NCI-H1436 (cell line): ENCODE measurements around the gene TRMO.
A peak's percentile ranks its signal among the peaks of the same experiment; 100 is the strongest.

Experiments
- DNase-seq: peaks from one replicate; lab custom pipeline; 2025; lab: John Stamatoyannopoulos, UW

The TRMO gene

DNA sequence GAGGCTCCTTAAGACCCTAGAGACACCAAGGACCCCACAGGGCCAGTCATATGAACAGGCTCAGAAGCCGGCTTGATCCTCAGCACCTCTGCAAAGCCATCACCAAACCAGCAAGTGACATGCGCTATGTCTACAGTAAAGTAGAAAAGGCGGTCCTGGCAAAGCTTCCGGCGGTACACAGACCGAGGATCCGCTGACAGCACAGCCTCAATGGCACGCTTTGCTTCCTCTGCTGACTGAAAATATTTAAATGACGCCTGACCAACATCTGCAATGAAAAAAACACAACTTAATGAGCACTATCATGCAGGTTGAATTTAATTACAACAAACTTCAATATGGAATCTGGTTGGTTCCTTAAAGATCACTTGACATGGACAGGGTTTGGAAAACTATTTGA lies 17.6 kb downstream of the TRMO start:
- no peak for DNase-seq

DNA sequence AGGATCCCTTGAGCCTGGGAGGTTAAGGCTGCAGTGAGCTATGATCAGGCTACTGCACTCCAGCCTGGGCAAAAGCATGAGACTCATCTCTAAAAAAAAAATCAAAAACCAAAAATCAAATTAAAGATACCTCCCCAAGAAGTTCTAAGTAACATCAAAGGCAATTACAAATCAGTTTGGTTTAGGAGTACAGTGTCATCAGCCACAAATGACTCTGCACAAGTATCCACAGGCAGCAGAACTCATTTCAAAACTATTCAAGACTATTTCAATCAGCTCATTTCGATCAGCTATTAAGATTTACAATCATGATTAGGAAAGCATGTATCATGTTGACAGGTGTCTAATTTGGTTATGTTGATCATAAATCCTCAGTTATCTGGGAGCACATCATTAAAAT lies 19.1 kb downstream of the TRMO start:
- DNase-seq, result no peak

DNA sequence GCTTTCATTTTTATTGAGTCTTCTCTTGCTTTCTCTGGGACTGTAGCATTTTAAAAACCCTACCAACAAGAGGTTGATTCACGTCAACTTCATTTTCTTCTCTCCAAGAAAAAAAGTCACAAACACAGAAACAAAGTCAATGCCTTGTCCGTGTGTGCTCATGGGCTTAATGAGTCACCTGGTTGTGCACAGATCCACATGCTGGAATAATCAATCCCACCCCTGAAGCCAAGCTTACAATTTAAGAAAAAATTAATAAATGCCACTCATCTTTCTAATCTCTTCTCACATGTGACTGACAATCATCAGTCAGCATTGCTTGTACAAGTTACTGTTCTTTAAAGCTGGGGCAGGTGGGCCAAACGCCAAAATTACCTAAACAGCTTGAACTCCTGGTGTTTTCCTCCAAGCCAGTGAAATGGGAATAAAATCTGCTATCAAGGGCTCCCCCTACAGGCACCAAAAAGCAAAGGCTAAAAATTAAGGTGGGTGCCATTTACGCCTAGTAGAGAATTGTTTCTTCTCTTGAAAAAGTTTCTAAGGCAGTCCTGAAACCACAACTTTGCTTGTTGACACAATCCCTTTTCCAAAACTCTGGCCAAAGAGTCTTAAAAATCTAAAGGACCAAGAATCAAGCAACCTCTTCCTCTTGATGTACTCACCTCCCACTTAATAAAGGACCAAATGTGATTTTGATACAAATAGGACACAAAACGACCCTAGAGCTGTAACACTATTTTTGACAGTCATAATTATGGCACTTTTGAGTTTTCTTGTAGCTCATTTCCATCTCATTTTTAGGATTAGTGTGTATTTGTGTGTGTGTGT lies 21.3 kb downstream of the TRMO start:
- peak; percentile 16 for DNase-seq

DNA sequence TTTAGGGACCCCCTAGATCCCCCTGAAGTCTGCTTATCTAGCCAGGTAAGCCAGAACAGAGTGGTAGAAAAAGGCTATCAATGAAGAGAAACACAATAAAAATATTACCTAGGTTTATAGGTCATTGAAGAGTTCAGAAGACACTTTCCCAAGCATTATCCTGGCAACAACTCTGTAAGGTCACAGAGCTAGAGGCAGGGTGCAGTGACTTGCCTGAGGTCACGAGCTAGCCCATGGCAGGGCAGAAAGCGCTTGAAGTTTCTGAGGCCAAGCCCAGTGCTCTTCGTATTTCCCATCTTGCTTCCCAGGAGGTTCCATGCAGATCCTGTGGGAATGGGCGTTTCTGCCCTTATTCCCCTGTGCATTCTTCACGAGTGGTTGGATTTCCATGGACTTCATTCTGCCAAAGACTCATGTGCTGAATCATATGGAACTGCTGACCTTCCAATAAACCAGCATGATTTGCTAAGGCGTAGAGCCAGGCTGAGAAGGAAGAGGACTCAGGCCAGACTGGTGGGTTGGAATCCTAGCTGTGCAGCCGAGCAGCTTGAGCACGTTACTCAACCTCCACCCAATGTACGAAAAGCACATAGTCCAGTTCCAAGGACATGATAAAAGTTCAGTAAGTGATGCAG lies 22.1 kb downstream of the TRMO start:
- no peak for DNase-seq

DNA sequence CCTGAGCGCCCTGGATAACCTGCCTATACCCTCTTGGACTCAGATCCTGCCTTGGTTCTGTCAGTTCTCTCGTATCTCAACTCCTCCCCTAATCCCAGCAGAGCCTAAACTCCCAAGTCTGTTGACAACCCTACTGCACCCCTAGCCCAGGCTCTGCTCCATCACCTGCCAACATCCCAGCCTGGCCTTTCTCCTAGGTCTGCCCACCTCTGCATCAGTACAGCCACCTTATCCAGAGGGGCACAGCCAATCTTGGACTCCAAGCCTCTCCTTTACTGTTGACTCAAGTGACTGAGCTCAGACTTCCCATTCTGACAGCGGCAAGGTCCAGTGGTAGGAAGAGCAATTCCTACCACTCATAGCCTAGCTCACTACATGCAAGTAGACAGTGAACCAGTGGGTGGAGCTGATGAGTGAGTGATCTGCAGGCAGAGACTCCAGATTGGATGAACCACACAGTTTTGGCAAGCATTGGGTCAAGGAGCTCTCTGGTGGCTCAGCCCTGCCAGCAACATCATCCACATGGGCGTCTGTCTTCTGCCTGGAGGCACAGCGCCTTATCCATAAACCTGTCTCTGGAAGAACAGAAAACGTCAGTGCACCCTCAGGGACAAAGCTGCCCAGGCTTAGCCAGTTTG lies 26.5 kb downstream of the TRMO start:
- no peak for DNase-seq

DNA sequence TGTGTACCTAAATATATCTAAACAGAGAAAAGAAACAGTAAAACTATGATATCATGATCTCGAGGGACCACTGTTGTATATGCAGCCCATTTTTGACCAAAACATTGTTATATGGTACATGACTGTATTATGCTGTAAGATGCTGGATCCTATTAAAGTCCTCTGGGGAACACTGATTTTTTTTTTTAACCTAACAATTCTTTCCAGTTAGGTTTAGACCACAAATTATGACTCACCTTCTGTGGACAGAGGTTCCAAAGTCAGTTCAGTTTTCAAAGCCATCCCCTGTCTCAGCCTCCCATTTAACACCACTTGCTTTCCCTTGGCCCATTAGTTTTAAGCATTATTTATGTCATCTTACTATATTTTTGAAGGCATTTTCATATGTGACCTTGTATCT lies 27.1 kb downstream of the TRMO start:
- DNase-seq, result no peak

DNA sequence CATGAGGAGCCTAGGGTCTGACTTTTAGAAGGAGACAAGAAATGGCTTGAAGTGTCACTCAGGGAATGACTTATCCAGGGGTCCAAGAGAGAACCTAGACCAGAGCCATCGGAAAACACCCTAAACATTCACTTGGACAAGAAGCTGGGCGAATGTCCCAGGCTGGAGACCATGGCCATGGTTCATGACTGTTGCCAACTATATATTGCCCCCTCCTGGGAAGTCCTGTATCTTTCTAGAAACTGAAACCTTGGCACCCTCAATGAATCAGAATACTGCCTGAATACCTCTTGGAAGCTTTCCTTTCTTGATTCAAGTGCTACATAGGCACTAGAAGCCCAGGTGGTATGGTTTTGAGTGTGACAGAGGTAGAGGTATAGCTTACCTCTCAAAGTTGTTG lies 29.9 kb downstream of the TRMO start:
- DNase-seq, result no peak

DNA sequence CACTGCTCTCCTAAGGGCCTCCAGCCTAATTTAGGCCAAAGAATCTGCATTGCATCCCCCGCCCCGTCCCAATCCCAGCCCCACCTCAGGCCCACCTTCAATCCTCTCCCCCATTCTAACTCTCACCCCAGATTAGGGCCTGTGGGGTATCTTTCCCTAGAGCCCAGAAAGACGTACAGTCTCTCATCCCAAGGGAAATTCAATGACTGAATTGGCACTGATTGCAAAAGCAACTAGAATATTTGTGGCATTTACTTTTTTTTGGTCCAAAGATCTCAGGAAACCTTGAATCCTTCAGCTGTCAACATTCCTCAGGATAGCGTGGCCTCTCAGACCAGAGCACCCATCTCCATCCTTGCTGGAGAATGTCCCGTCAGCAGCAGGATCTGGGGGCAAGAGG lies 30.6 kb downstream of the TRMO start:
- DNase-seq, result no peak

DNA sequence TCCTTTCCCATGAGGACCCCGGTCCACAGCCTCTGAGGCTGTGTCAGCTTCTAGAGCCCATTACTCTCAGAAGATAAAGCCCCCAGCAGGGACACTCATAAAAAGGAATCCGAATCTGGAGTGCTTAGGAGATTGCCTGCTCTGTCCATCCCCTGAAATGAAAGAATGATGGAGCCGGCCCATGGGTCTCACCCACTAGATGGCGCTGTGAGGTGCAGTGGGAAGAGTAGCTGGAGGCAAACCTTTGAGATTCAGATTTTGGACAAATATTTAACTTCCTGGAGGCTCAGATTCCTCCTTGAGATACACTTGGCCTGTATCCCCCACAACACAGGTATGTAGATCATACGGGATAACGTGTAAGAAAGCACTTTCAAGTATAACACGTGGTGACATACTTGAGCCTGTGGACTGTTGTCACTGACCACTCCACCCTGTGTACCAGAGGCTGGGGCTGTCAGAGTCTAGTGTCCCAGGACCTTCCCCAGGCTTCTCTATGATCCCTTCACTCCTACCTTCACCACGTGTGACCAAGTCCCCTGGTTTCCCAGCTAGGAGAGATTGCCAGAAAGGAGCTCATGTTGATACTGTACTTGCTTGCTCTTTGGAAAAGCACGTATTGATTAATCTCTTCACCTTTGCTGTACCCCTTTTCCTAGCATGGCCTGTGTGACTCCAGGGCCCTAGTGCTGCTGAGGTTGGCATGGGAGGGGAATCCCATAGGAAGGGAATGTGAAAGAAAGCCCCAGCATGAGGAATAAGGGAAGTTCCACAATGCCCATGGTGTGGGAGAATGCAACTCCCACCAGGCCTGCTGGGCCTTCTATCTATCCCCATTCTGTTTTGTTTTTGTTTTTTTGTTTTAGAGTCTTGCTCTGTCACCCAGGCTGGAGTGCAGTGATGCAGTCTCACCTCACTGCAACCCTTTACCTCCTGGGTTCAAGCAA lies 32.1 kb downstream of the TRMO start:
- DNase-seq, result no peak

DNA sequence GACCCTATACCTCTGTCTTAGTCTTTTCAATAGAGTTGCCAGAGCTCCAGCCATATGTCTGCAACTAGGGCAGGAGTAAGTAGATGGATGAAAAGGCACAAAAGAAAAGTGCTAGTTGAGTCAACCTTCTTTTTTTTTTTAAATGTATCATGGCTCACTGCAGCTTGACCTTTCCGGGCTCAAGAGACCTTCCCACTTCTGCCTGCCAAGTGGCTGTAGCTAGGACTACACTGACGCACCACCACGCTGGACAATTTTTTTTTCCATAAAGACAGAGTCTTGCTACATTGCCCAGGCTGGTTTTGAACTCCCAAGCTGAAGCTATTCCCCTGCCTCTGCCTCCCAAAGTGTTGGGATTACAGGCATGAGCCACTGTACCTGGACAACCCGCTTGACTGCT lies 42.0 kb downstream of the TRMO start:
- no peak for DNase-seq

DNA sequence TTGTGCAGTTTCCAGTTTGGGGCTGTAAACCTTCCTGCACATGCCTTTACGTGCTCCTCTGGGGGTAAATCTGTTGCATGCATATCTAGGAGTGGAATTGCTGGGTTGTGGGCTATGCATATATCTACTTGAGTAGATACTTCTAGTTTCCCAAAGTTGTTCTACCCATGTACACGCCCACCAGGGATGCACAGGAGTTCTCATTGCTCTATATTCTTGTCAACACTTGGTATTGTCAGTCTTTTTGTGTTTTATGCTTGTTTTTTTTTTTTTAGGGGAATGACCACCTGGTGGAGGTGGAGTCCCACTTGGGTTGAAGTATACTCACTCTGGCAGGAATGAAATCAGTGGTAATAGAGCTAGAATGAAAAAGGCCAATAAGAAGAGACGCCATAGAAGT lies 46.2 kb downstream of the TRMO start:
- DNase-seq, result no peak

DNA sequence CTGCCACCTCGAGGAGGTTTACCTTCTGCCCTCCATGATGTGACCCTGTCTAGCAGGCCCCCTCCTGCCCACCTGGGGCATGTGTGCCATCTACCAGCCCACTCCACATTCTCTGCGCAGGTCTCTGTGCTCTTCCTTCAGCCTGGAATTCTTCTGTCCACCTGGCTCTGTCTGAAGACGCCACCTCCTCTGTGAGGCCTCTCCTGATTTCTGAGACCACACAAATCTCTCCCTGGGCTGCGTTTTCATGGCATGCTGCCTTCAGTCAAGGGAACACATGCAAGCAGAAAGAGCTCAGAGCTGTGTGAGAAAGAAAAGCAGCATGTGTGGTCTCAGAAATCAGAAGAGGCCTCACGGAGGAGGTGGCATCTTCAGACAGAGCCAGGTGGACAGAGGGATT lies 47.2 kb downstream of the TRMO start:
- DNase-seq, result no peak

DNA sequence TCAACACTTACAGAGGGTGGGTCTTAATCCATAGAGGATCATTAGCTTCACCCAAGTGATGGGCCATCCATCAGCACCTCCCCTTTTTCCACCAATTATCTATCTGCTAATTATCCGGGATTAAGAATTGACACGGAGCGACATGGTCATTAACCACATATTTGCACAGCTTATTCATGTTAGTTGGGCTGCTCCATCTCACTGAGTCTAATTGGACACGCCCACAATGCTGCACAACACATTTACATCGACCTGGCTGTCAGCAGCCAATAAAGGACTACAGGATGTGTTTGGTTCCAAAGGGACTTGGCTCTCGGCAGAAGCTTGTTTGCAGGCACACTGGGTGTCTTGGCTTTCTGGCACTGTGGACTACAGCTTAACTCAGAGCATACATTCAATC lies 47.7 kb downstream of the TRMO start:
- DNase-seq, result peak; percentile 14

DNA sequence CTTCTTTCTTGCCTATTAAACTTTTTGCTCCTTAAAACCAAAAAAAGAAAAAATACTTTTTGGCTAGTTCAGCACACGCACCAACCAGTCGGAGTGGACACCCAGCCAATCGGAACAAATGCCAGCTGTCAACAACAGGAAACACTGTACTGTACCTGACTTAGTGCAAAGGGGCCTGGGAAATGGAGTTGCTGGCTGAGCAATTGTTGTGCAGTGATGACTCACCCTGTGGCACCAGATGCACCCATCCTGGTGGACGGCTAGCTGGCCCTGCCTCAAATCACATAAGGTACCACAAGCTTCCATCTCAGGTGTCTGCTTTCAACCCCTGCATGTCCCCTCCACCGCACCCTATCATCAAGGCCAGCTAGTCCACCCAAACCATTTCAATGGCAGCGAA lies 48.4 kb downstream of the TRMO start:
- DNase-seq, result no peak

DNA sequence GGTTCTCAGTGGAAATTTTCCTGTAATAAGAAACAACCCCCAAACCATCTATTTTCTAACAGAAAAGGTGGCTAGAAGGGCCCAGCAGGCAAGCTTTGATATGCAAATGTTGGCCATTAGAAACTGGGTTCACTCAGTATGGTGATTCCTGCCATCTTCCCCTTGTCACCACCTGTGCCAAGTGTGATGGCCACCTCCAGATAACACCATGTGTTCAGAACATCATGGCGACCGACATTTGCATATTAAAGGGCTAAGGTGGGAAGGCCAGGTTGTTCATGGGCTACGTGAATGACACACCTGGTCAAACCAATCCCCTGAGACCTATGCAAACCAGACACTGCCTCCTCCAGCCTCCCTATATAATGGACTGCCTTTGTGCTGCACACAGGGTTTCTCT lies 48.9 kb downstream of the TRMO start:
- DNase-seq, result no peak

DNA sequence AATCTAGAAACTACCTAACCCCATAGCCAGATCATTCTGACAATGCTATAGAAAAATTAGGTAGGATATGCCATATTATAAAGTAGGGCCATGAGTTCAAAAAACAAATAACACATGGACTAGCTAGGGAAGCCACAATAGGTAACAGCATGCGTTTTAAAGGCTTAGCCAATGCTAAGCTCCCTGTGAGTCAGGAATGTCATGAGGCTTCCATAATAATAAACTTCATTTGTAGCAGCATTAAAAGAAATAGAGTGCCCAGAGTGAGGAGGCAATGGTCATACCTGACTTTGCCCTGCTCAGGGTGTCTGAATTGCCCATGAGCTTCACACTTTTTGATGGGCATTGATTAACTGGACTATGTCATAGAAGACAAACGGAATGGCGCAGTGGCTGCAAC lies 53.4 kb downstream of the TRMO start:
- DNase-seq, result no peak

DNA sequence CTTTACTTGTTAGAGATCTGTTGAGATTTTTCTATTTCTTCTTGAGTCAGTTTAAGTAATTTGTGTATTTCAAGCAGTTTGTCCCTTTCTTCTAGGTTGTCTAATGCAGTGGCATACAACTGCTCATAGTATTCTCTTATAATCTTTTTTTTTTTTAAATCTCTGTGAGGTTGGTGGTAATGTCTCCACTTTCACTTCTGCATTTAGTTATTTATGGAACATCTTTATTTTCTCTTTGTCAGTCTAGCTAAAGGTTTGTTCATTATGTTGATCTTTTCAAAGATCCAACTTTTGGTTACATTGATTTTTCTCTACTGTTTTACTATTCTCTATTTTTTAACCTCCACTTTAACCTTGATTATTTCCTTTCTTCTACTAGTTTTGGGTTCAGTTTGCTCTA lies 55.5 kb downstream of the TRMO start:
- no peak for DNase-seq

DNA sequence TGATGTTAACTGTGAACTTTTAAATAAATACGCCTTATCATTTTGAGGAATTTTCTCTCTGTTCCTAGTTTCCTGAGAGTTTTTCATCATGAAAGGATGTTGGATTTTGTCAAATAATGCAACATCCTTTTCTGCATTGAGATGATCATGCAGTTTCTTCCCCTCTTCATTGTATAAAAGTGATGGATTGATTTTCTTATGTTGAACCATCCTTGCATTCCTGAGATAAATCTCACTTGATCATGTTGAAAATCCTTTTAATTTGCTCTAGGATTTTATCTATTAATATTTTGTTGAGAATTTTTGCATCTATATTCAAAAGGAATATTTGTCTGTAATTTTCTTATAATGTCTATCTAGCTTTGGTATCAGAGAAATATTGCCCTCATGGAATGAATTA lies 56.0 kb downstream of the TRMO start:
- no peak for DNase-seq

DNA sequence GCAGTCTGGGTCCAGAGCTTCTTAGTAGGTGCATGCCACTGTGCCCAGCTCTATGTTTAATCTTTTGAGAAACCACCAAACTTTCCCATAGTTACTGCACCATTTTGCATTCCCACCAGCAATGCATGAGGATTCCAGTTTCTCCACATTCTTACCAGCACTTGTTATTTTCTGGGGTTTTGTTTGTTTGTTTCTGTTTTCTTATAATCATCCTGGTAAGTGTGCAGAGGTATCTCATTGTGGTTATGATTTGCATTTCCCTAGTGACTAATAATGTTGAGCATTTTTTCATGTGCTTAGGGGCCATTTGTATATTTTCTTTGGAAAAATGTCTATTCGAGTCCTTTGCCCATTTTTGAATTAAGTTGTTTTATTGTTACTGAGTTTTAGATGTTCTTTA lies 57.9 kb downstream of the TRMO start:
- no peak for DNase-seq

DNA sequence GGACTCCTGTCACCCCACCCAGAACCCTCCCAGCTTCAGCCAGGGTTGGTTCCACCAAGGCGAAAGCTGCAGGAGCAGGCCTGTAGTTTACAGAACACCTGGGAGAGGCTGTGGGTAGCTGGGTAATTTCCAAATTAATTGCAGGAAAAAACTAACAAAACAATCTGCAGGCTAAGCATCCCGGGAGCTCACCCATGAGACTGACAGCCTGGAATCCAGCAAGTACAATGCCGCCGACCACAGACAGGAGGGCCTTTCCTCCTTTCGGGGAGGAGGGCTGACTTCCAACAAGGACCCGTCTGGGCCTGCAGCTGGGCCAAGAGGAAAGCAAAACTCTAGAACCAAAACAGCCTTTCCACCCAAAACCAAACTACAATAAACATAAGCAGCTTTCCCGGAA lies 59.0 kb downstream of the TRMO start:
- no peak for DNase-seq

DNA sequence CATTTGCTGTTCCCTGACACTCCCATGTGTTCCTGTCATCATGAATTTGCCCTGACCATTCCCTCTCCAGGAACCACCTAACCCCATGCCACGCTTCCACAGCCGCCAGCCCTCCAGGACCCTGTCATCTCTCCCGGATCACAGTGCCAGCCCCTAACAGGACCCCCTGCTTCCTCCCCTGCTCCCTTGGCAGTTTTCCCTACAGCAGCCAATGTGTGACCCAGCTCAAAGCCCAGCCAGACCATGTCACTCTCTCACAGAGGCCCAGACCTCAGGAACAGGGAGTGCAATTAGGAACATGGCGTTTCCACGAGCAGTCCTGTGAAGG lies 61.2 kb downstream of the TRMO start:
- no peak for DNase-seq

DNA sequence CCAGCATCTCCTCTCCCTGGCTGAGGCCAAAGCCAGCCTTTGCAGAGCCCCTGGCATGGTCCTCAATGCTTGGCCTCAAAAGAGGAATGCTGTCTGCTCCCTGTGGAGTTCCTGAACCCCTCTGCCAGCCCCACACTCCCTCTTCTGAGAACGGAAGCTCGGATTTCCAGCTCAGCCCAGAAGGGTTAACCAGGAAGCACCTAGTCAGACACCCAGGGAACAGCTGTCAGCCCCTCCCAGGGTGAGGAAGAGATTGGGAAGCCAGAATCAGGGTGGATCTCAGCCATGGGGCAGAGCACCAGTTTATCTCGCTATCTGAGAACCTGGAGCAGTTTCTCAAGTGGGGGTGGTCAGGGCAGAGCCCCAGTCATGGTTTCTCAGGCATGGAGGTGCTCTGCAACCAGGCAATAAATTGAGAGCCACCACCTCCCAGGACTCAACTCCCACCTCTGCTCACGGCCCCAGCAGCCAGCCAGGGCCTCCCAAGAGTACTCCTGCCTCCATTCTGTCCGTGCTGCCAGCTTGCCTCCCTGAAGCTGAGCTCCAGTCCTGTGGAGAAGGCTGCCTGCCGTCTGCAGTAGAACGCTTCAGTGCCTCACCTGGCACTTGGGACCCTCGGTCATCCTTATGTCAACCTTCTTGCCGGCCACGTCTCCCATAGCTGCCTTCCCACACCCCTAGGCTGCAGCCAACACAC lies 61.7 kb downstream of the TRMO start:
- DNase-seq, result no peak
